ENCODE data around the gene PEX14.

GRCh38 chr1:10677491-10678391 lies 203.0 kb downstream of the PEX14 start:
- TF ChIP-seq CTCF (IDR thresholded peaks at IDR 0.05) (no peak), POLR2A (IDR thresholded peaks at IDR 0.05) (no peak)

All from uterus (tissue), 2 donors.